Activated naive CD8-positive, alpha-beta T cell treated with anti-CD3 and anti-CD28 coated beads for 36 hours (primary cell): ENCODE results near the gene GDA. TPM values are rescaled to one million over a fixed set of nuclear protein-coding genes. Genes with fewer than 3 reads are reported as not detected.

Source experiments
- DNase-seq: peaks from one replicate; pipeline ENCODE4 v3.0.0; 2021
- H3K27ac Mint-ChIP-seq: one replicate; pipeline ENCODE4 v1.8.0; 2022; ENCODE audit warnings: mild to moderate bottlenecking, moderate library complexity, mixed read lengths
- H3K27me3 Mint-ChIP-seq: one replicate; pipeline ENCODE4 v1.8.0; 2022; ENCODE audit warnings: mild to moderate bottlenecking, mixed read lengths
- H3K36me3 Mint-ChIP-seq: one replicate; pipeline ENCODE4 v1.8.0; 2021; ENCODE audit warnings: mild to moderate bottlenecking, mixed read lengths
- H3K4me1 Mint-ChIP-seq: one replicate; pipeline ENCODE4 v1.8.0; 2021; ENCODE audit warnings: mixed read lengths
- H3K4me3 Mint-ChIP-seq: one replicate; pipeline ENCODE4 v1.8.0; 2022; ENCODE audit warnings: mild to moderate bottlenecking, moderate library complexity, mixed read lengths
- H3K9me3 Mint-ChIP-seq: one replicate; pipeline ENCODE4 v1.8.0; 2022; ENCODE audit warnings: mixed read lengths
- total RNA-seq, 2 experiments: library from RNA; stranded (reverse); gene quantifications; one replicate each; pipeline ENCODE4 v1.2.3, GENCODE V29; 2021

GDA gene
- total RNA-seq, 2 experiments from 2014 or later = not detected

- Mint-ChIP-seq H3K4me3 (no peak overlapping the region), H3K27ac (no peak overlapping the region), H3K36me3 (no peaks in the 10 kb centered on the region), H3K27me3 (peaks cover 15% of the 10 kb centered on the region), H3K9me3 (no peaks in the 10 kb centered on the region), H3K4me1 (no peaks in the 10 kb centered on the region)
- no peak for DNase-seq
Observed at GRCh38 chr9:72140586-72140985, 8.7 kb upstream of the GDA start.

GRCh38 chr9:72141484-72141883 lies 7.8 kb upstream of the GDA start:
- Mint-ChIP-seq H3K9me3 (no peaks in the 10 kb centered on the region), H3K36me3 (no peaks in the 10 kb centered on the region), H3K27me3 (peaks cover 22% of the 10 kb centered on the region), H3K4me1 (no peaks in the 10 kb centered on the region), H3K4me3 (no peak overlapping the region), H3K27ac (no peak overlapping the region)
- DNase-seq = no peak

- Mint-ChIP-seq H3K4me1 (peaks cover 5% of the 10 kb centered on the region), H3K27me3 (peaks cover 54% of the 10 kb centered on the region), H3K36me3 (no peaks in the 10 kb centered on the region), H3K27ac (no peak overlapping the region), H3K4me3 (no peak overlapping the region), H3K9me3 (no peaks in the 10 kb centered on the region)
- no peak for DNase-seq
Observed at GRCh38 chr9:72144756-72145492, 4.3 kb upstream of the GDA start.

- Mint-ChIP-seq H3K36me3 (no peaks in the 10 kb centered on the region), H3K27me3 (peaks cover 64% of the 10 kb centered on the region), H3K27ac (no peak overlapping the region), H3K9me3 (no peaks in the 10 kb centered on the region), H3K4me1 (peaks cover 5% of the 10 kb centered on the region), H3K4me3 (no peak overlapping the region)
- DNase-seq = no peak
Observed at GRCh38 chr9:72145733-72146505, 3.3 kb upstream of the GDA start.

GRCh38 chr9:72147676-72148075 lies 1.6 kb upstream of the GDA start:
- Mint-ChIP-seq H3K36me3 (no peaks in the 10 kb centered on the region), H3K4me1 (peaks cover 5% of the 10 kb centered on the region), H3K27ac (no peak overlapping the region), H3K9me3 (no peaks in the 10 kb centered on the region), H3K27me3 (peaks cover 60% of the 10 kb centered on the region), H3K4me3 (no peak overlapping the region)
- no peak for DNase-seq

- no peak overlapping the region for H3K4me3 Mint-ChIP-seq
- peaks cover 55% of the 10 kb centered on the region for H3K27me3 Mint-ChIP-seq
- DNase-seq = no peak
- no peak overlapping the region for H3K27ac Mint-ChIP-seq
- H3K4me1 Mint-ChIP-seq = peaks cover 5% of the 10 kb centered on the region
- H3K36me3 Mint-ChIP-seq = no peaks in the 10 kb centered on the region
- peaks cover 4% of the 10 kb centered on the region for H3K9me3 Mint-ChIP-seq
Observed at GRCh38 chr9:72150127-72150526, 887 bp downstream of the GDA start.

GRCh38 chr9:72150661-72151060 lies 1.4 kb downstream of the GDA start:
- peaks cover 5% of the 10 kb centered on the region for H3K4me1 Mint-ChIP-seq
- peaks cover 51% of the 10 kb centered on the region for H3K27me3 Mint-ChIP-seq
- no peak for DNase-seq
- peaks cover 4% of the 10 kb centered on the region for H3K9me3 Mint-ChIP-seq
- H3K36me3 Mint-ChIP-seq = no peaks in the 10 kb centered on the region
- no peak overlapping the region for H3K27ac Mint-ChIP-seq
- H3K4me3 Mint-ChIP-seq = no peak overlapping the region

- Mint-ChIP-seq H3K4me1 (peaks cover 5% of the 10 kb centered on the region), H3K27ac (no peak overlapping the region), H3K36me3 (no peaks in the 10 kb centered on the region), H3K4me3 (no peak overlapping the region), H3K9me3 (peaks cover 4% of the 10 kb centered on the region), H3K27me3 (peaks cover 47% of the 10 kb centered on the region)
- DNase-seq = no peak
Observed at GRCh38 chr9:72151104-72151503, 1.9 kb downstream of the GDA start.

- Mint-ChIP-seq H3K4me3 (no peak overlapping the region), H3K36me3 (no peaks in the 10 kb centered on the region), H3K27ac (no peak overlapping the region), H3K27me3 (peaks cover 15% of the 10 kb centered on the region), H3K4me1 (no peaks in the 10 kb centered on the region), H3K9me3 (peaks cover 4% of the 10 kb centered on the region)
- no peak for DNase-seq
Observed at GRCh38 chr9:72154468-72155285, 5.4 kb downstream of the GDA start.

- no peaks in the 10 kb centered on the region for H3K36me3 Mint-ChIP-seq
- no peak overlapping the region for H3K4me3 Mint-ChIP-seq
- peaks cover 9% of the 10 kb centered on the region for H3K27me3 Mint-ChIP-seq
- no peaks in the 10 kb centered on the region for H3K4me1 Mint-ChIP-seq
- DNase-seq = no peak
- no peak overlapping the region for H3K27ac Mint-ChIP-seq
- peaks cover 4% of the 10 kb centered on the region for H3K9me3 Mint-ChIP-seq
Observed at GRCh38 chr9:72155301-72155700, 6.1 kb downstream of the GDA start.

GRCh38 chr9:72156586-72156985 lies 7.3 kb downstream of the GDA start:
- Mint-ChIP-seq H3K36me3 (no peaks in the 10 kb centered on the region), H3K27me3 (no peaks in the 10 kb centered on the region)

GRCh38 chr9:72158680-72159079 lies 9.4 kb downstream of the GDA start:
- Mint-ChIP-seq H3K9me3 (peaks cover 4% of the 10 kb centered on the region), H3K4me1 (no peaks in the 10 kb centered on the region), H3K36me3 (no peaks in the 10 kb centered on the region), H3K27ac (no peak overlapping the region), H3K4me3 (no peak overlapping the region), H3K27me3 (no peaks in the 10 kb centered on the region)
- DNase-seq = no peak

More at GRCh38 chr9:72156586-72156985, 7.3 kb downstream of the GDA start:
- no peak overlapping the region for H3K4me3 Mint-ChIP-seq
- DNase-seq = no peak
- H3K9me3 Mint-ChIP-seq = peaks cover 4% of the 10 kb centered on the region
- H3K4me1 Mint-ChIP-seq = no peaks in the 10 kb centered on the region
- no peak overlapping the region for H3K27ac Mint-ChIP-seq

- Mint-ChIP-seq H3K36me3 (no peaks in the 10 kb centered on the region), H3K27ac (no peak overlapping the region), H3K9me3 (no peaks in the 10 kb centered on the region), H3K27me3 (no peaks in the 10 kb centered on the region), H3K4me3 (no peak overlapping the region), H3K4me1 (no peaks in the 10 kb centered on the region)
- no peak for DNase-seq
Observed at GRCh38 chr9:72160446-72161123, 11.3 kb downstream of the GDA start.

- DNase-seq = no peak
- Mint-ChIP-seq H3K36me3 (no peaks in the 10 kb centered on the region), H3K27ac (no peak overlapping the region), H3K4me1 (no peaks in the 10 kb centered on the region), H3K4me3 (no peak overlapping the region), H3K9me3 (no peaks in the 10 kb centered on the region), H3K27me3 (no peaks in the 10 kb centered on the region)
Observed at GRCh38 chr9:72165326-72165725, 16.1 kb downstream of the GDA start.
